Measurements from ENCODE around the gene F5. TPM values are rescaled to one million over a fixed set of nuclear protein-coding genes. Genes with fewer than 3 reads are reported as not detected.

Gene F5
- total RNA-seq, 1 experiment from 2014 or later = not detected

DNA sequence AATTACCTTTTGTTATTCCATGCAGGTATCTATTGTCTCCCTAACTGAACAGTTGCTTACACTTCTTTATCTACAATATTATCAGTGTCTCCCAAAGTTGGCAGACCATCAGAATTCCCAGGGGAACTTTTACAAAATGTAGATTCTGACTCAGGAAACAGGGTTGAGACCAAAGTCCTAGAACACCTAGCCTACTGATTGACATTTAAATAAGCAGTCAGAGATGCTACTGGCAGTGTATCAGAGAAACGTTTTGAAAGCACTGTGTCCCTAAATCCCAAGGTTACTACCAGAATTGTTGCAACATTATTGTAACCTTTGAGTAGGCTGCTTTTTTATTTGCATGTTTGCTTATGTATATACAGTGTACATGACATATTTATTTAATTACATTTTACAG lies 1.8 kb upstream of the F5 start:
- H3K36me3 ChIP-seq (ENCODE audit: insufficient read depth, low read length, poor library complexity, severe bottlenecking) = no peaks in the 10 kb centered on the region
- H3K4me3 ChIP-seq (ENCODE audit: low read depth, low read length, poor library complexity, severe bottlenecking) = no peak overlapping the region
- no peaks in the 10 kb centered on the region for H3K9me3 ChIP-seq (ENCODE audit: low read depth, low read length, poor library complexity, severe bottlenecking)
- BruUV-seq (replicated peaks) = no TSS peak
- H3K27ac ChIP-seq (ENCODE audit: low read depth, low read length, poor library complexity, severe bottlenecking) = no peak overlapping the region
- POLR2A ChIA-PET (ENCODE audit: low non-redundant PET) = no interaction called here
- intact Hi-C loops (cut with micrococcal nuclease; ENCODE audit: unreplicated experiment) = no loop called here
- H3K4me1 ChIP-seq (ENCODE audit: insufficient read depth, low read length, poor library complexity, severe bottlenecking) = no peaks in the 10 kb centered on the region
- DNase-seq (ENCODE audit: low spot score) = no peak
- peaks cover 71% of the 10 kb centered on the region for H3K27me3 ChIP-seq (replicated peaks; ENCODE audit: insufficient read depth, low read depth, low read length, poor library complexity)
- CTCF ChIA-PET = no interaction called here
- TF ChIP-seq, protein P1, sequence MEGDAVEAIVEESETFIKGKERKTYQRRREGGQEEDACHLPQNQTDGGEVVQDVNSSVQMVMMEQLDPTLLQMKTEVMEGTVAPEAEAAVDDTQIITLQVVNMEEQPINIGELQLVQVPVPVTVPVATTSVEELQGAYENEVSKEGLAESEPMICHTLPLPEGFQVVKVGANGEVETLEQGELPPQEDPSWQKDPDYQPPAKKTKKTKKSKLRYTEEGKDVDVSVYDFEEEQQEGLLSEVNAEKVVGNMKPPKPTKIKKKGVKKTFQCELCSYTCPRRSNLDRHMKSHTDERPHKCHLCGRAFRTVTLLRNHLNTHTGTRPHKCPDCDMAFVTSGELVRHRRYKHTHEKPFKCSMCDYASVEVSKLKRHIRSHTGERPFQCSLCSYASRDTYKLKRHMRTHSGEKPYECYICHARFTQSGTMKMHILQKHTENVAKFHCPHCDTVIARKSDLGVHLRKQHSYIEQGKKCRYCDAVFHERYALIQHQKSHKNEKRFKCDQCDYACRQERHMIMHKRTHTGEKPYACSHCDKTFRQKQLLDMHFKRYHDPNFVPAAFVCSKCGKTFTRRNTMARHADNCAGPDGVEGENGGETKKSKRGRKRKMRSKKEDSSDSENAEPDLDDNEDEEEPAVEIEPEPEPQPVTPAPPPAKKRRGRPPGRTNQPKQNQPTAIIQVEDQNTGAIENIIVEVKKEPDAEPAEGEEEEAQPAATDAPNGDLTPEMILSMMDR (conservative IDR thresholded peaks at IDR 0.05; ENCODE audit: low read depth, low read length) = no peak
- TF ChIP-seq EZH2 (IDR thresholded peaks at IDR 0.05; ENCODE audit: borderline replicate concordance, low read depth, low read length, poor library complexity, severe bottlenecking) = no peak

DNA sequence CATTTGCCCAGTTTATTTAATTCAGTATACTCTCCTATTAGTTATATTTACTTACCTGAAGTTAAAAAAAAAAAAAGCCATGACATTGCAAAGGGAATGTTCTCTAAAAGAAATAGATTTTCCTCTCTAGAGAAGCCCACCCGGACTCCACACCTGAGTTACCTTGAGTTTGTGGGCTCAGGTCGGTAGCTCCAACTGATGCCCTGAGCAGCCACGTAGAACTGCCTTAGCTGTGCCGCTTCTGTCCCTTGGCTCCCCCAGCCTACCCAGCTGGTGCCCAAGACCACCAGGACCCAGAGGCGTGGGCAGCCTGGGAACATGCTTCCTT lies 250 bp downstream of the F5 start:
- CTCF ChIA-PET = interaction anchor here (0.8 to 1.0 kb wide), 3 partner anchors 10 to 224 kb away, joined by 3 to 4 read pairs (median 3); no protein-coding TSS in a partner anchor

DNA sequence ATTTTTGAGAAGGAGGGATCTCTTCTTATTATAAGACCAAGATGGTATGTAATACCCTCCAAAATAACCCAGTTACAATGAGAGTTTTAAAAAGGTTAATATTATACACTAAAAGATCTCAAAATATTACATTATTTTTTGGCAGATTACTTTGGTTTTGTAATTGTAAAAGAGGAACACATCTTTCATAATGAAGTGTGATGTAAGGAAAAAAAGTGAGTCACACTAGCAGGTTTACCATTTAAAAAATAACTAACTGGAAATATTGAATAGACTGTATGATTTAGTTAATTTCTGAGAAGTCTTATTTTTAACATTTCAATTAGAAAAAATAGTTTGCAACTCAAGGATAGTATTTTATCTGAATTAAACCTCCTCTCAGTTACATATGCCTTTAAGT lies 1.1 kb downstream of the F5 start:
- intact Hi-C loops (cut with micrococcal nuclease; ENCODE audit: unreplicated experiment) = no loop called here
- H3K27me3 ChIP-seq (replicated peaks; ENCODE audit: insufficient read depth, low read depth, low read length, poor library complexity) = peaks cover 74% of the 10 kb centered on the region
- no TSS peak for BruUV-seq (replicated peaks)
- no peaks in the 10 kb centered on the region for H3K4me1 ChIP-seq (ENCODE audit: insufficient read depth, low read length, poor library complexity, severe bottlenecking)
- no peaks in the 10 kb centered on the region for H3K36me3 ChIP-seq (ENCODE audit: insufficient read depth, low read length, poor library complexity, severe bottlenecking)
- H3K4me3 ChIP-seq (ENCODE audit: low read depth, low read length, poor library complexity, severe bottlenecking) = no peak overlapping the region
- POLR2A ChIA-PET (ENCODE audit: low non-redundant PET) = no interaction called here
- no peak for DNase-seq (ENCODE audit: low spot score)
- CTCF ChIA-PET = no interaction called here
- H3K9me3 ChIP-seq (ENCODE audit: low read depth, low read length, poor library complexity, severe bottlenecking) = no peaks in the 10 kb centered on the region
- no peak overlapping the region for H3K27ac ChIP-seq (ENCODE audit: low read depth, low read length, poor library complexity, severe bottlenecking)
- TF ChIP-seq EZH2 (IDR thresholded peaks at IDR 0.05; ENCODE audit: borderline replicate concordance, low read depth, low read length, poor library complexity, severe bottlenecking) = no peak
- TF ChIP-seq, protein P1 (conservative IDR thresholded peaks at IDR 0.05; ENCODE audit: low read depth, low read length) = no peak

More for the DNA sequence above, 250 bp downstream of the F5 start:
- BruUV-seq (replicated peaks) = no TSS peak
- no peak overlapping the region for H3K4me3 ChIP-seq (ENCODE audit: low read depth, low read length, poor library complexity, severe bottlenecking)
- H3K36me3 ChIP-seq (ENCODE audit: insufficient read depth, low read length, poor library complexity, severe bottlenecking) = no peaks in the 10 kb centered on the region
- H3K9me3 ChIP-seq (ENCODE audit: low read depth, low read length, poor library complexity, severe bottlenecking) = no peaks in the 10 kb centered on the region
- intact Hi-C loops (cut with micrococcal nuclease; ENCODE audit: unreplicated experiment) = no loop called here
- peaks cover 73% of the 10 kb centered on the region for H3K27me3 ChIP-seq (replicated peaks; ENCODE audit: insufficient read depth, low read depth, low read length, poor library complexity)
- no peak overlapping the region for H3K27ac ChIP-seq (ENCODE audit: low read depth, low read length, poor library complexity, severe bottlenecking)
- no peak for DNase-seq (ENCODE audit: low spot score)
- no peaks in the 10 kb centered on the region for H3K4me1 ChIP-seq (ENCODE audit: insufficient read depth, low read length, poor library complexity, severe bottlenecking)
- POLR2A ChIA-PET (ENCODE audit: low non-redundant PET) = no interaction called here
- TF ChIP-seq, protein P1 (conservative IDR thresholded peaks at IDR 0.05; ENCODE audit: low read depth, low read length) = no peak
- TF ChIP-seq EZH2 (IDR thresholded peaks at IDR 0.05; ENCODE audit: borderline replicate concordance, low read depth, low read length, poor library complexity, severe bottlenecking) = no peak

Data from A673 (cell line).